ENCODE measurements around the gene AGPAT4. TPM values are rescaled to one million over a fixed set of nuclear protein-coding genes. Genes with fewer than 3 reads are reported as not detected.

Gene AGPAT4
- total RNA-seq, 4 donors from 2014 or later = 0.36 to 0.61 (median 0.53) TPM

- in situ Hi-C loops (cut with MboI; ENCODE audit: low sequenced_read_pairs in 4 of 4) = no loop called here
- intact Hi-C loops (cut with DNase I; ENCODE audit: low total_unique reads) = no loop called here
Observed at GRCh38 chr6:161274898-161275297, 1.0 kb upstream of the AGPAT4 start.

GRCh38 chr6:161274488-161274858 lies 612 bp upstream of the AGPAT4 start:
- in situ Hi-C loops (cut with MboI; ENCODE audit: low sequenced_read_pairs in 4 of 4) = no loop called here
- no peaks in the 10 kb centered on the region for H3K36me3 ChIP-seq
- peak overlapping the region; percentile 35 to 62 (median 50) for H3K4me3 ChIP-seq
- no peak for ATAC-seq
- TF ChIP-seq CTCF (IDR thresholded peaks at IDR 0.05 in 4 of 5, conservative IDR thresholded peaks at IDR 0.05 in 1 of 5) = no peak
- TF ChIP-seq POLR2A (IDR thresholded peaks at IDR 0.05) = no peak
- peaks cover 0 to 10% of the 10 kb centered on the region in 2 donors for H3K4me1 ChIP-seq
- DNase-seq = no peak
- intact Hi-C loops (cut with DNase I; ENCODE audit: low total_unique reads) = no loop called here
- H3K9me3 ChIP-seq = no peaks in the 10 kb centered on the region
- peak overlapping the region; percentile 49 to 69 (median 62) for H3K27ac ChIP-seq
- peaks cover 0 to 7% (median 3%) of the 10 kb centered on the region in 3 donors for H3K27me3 ChIP-seq

More at GRCh38 chr6:161274898-161275297, 1.0 kb upstream of the AGPAT4 start:
- Histone ChIP-seq H3K27ac (no peak overlapping the region), H3K4me3 (peak overlapping the region in 1 of 4 donors; percentile 62), H3K36me3 (no peaks in the 10 kb centered on the region), H3K4me1 (peaks cover 0 to 10% of the 10 kb centered on the region in 2 donors), H3K9me3 (no peaks in the 10 kb centered on the region), H3K27me3 (peaks cover 0 to 7% (median 3%) of the 10 kb centered on the region in 3 donors)
- no peak for ATAC-seq
- no peak for TF ChIP-seq POLR2A (IDR thresholded peaks at IDR 0.05)
- TF ChIP-seq CTCF (IDR thresholded peaks at IDR 0.05 in 4 of 5, conservative IDR thresholded peaks at IDR 0.05 in 1 of 5) = no peak
- DNase-seq = no peak

- H3K27ac ChIP-seq = peak overlapping the region; percentile 26 to 66 (median 56)
- ATAC-seq (no peak), DNase-seq (no peak)
- H3K36me3 ChIP-seq = no peaks in the 10 kb centered on the region
- intact Hi-C loops (cut with DNase I; ENCODE audit: low total_unique reads) = no loop called here
- peaks cover 0 to 7% (median 3%) of the 10 kb centered on the region in 3 donors for H3K27me3 ChIP-seq
- in situ Hi-C loops (cut with MboI; ENCODE audit: low sequenced_read_pairs in 4 of 4) = no loop called here
- H3K4me3 ChIP-seq = peak overlapping the region; percentile 35 to 62 (median 50)
- H3K9me3 ChIP-seq = no peaks in the 10 kb centered on the region
- TF ChIP-seq POLR2A (IDR thresholded peaks at IDR 0.05) (no peak), CTCF (IDR thresholded peaks at IDR 0.05 in 4 of 5, conservative IDR thresholded peaks at IDR 0.05 in 1 of 5) (no peak)
- H3K4me1 ChIP-seq = peaks cover 0 to 10% of the 10 kb centered on the region in 2 donors
Observed at GRCh38 chr6:161273274-161273751, 548 bp downstream of the AGPAT4 start.

- DNase-seq (no peak), ATAC-seq (no peak)
- Histone ChIP-seq H3K27me3 (peaks cover 0 to 7% (median 3%) of the 10 kb centered on the region in 3 donors), H3K4me1 (peaks cover 0 to 10% of the 10 kb centered on the region in 2 donors), H3K4me3 (peak overlapping the region; percentile 35 to 62 (median 50)), H3K36me3 (no peaks in the 10 kb centered on the region), H3K27ac (no peak overlapping the region), H3K9me3 (no peaks in the 10 kb centered on the region)
- in situ Hi-C loops (cut with MboI; ENCODE audit: low sequenced_read_pairs in 4 of 4) (no loop called here), intact Hi-C loops (cut with DNase I; ENCODE audit: low total_unique reads) (no loop called here)
- TF ChIP-seq CTCF (IDR thresholded peaks at IDR 0.05 in 4 of 5, conservative IDR thresholded peaks at IDR 0.05 in 1 of 5) = no peak
- no peak for TF ChIP-seq POLR2A (IDR thresholded peaks at IDR 0.05)
Observed at GRCh38 chr6:161272635-161273273, 1.1 kb downstream of the AGPAT4 start.
